Activated CD4-positive, alpha-beta T cell treated with anti-CD3 and anti-CD28 coated beads, Interleukin-2, amount 50 U/mL, for 4 hours (primary cell): Measurements from ENCODE around the gene PTK6.
A peak's percentile ranks its signal among the peaks of the same experiment; 100 is the strongest.
"Not testable (repeated sequence)": the region's sequence is repeated elsewhere in the genome, so short reads cannot be mapped to it uniquely, and the experiment has no call there.

ENCODE experiments used
- DNase-seq, 2 experiments: peaks; one replicate each; pipeline ENCODE4 v3.0.0-alpha.2; 2020

PTK6 gene

DNA sequence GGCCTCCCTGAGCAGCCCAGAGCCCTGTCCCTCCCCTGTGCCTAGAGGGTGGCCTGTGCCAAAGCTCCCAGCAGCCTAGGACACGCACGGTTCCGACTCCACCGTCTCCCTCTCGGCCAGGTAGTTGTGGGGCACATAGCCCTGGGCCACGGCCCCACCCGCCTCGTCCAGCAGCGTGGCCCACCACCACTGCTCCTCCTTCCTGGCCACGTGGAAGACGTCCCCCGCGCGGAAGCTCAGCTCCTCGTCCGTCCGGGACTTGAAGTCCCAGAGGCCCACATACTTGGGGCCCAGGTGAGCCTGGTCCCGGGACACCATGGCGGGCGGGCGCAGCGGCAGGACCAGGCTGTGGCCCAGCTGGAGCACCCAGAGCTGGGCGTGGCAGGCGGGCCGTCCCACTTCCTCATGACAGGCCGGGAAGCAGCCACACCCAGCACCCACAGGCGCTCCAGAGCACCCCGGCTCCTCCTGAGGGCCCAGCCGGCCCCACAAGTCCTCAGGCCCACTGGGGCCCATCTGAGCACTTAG, at the start of gene PTK6:
Gene PTK6, minus strand, starts transcription at position 380 of the 528 bp plus-strand sequence. Its CDS starts 62 bp downstream, at position 318.
- DNase-seq, result no peak

DNA sequence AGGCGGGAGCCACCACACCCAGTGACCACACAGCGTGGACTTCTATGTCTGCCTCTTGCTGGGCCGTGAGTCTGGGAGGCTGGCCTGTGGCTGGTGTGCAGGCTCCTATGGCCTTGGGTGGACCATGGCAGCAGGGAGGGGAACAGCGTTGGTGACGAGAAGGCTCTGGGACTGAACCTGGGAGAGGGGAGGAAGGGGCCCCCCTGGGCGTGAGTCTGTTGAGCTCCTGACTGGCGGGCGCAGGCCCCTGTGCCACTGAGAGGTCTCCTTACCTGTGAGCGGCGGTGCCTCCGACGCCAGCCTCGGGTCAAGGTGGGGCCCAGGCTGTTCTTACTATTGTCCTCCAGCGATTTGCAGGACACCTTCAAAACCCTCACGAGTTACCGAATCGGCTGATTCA, 49.6 kb upstream of the PTK6 start:
- no peak for DNase-seq

DNA sequence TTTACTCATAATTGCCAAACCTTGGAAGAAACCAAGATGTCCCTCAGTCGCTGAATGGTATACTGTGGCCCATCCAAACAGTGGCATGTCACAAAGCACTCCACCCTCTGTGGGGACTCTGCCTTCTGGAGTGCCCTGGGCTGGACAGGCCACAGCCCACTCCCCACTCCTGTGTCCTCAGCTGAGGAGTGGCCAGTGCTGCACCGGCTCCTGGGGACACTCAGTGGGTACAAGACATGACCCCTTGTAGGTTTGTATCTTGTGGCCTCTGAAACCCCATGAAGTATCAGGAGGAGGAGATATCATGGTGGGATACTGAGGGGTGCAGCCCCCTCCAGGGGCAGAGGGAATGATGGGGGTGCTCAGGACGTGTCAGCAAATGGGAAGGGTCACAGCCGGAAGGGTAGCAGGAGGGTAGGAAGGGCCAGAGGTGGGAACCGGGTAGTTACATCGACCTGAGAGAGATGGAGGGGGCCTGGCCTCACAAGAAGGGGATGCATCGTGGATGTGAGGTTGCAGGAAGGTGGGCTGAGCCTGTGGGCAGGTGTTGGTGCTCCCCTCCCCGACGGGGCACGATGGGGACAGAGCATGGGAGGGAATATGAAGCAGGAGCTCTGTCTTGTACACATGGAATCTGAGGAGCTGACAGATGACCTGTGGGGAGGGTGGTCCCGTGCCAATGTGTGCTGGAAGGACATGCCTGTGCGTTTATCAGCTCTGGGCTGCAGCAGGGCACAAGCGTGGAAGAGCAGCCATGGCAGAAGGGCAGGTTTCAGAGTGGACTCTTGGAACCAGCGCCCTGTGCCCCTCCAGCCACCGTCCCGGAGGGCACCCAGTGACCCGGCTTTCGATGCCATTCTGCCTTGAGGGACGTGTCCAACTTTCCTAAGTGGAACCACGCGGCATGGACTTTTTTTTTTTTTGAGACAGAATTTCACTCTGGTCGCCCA, 48.7 kb upstream of the PTK6 start:
- DNase-seq, result no peak

DNA sequence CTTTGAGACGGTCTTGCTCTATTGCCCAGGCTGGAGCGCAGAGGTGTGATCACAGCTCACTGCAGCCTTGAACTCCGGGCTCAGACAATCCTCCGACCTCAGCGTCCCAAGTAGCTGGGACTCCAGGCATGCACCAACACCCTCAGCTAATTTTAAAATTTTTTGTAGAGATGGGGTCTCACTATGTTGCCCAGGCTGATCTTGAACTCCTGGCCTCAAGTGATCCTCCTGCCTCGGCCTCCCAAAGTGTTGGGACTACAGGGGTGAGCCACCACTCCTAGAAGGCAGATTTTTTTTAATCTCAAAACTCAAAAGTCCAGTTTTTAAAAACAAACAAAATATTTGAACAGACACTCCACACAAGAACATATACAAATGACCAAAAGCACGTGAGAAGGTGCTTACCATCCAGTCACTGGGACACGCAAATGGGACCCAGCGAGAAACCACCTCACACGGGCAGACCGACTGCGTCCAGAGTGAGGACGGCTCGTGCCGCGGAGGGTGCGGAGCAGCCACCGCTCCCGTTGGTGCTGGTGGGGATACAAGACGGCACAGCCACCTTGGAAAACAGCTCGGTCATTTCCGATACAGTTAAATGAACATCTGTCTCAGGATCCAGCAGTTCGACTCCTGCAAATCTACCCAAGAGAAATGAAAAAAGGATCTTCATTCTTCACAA, 45.3 kb upstream of the PTK6 start:
- no peak for DNase-seq

DNA sequence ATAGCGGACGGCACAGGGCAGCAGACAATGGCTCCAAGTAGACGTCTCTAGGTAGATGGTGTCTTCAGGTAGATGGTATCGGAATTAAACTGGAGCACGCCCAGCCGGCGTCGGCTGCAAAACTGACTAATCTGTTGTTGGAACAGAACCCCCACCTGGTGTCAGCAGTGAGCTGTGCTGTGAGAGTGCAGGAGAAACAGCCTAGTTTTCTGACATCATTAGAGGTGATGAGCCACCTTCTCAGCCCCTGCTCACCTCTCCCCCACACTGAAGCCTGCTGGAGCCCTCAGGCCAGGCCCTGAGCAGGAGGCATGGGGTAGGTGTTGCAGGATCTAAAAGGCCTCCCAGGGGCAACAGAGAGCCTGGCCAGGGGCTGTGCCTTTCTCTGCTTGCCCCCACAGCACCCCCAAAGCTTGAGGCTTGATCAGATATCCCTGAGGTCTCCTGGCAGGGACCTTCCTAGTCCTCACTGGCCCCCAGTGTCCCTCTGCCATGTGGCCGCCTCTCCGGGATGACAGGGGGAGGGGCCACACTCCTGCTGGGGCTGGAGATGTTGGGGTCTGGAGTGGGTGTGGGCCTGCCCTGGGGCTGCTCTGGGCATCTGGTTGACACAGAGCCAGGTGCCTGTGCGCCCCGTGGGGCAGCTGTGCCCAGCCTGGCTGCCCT, 43.8 kb upstream of the PTK6 start:
- peak; percentile 77 for DNase-seq

DNA sequence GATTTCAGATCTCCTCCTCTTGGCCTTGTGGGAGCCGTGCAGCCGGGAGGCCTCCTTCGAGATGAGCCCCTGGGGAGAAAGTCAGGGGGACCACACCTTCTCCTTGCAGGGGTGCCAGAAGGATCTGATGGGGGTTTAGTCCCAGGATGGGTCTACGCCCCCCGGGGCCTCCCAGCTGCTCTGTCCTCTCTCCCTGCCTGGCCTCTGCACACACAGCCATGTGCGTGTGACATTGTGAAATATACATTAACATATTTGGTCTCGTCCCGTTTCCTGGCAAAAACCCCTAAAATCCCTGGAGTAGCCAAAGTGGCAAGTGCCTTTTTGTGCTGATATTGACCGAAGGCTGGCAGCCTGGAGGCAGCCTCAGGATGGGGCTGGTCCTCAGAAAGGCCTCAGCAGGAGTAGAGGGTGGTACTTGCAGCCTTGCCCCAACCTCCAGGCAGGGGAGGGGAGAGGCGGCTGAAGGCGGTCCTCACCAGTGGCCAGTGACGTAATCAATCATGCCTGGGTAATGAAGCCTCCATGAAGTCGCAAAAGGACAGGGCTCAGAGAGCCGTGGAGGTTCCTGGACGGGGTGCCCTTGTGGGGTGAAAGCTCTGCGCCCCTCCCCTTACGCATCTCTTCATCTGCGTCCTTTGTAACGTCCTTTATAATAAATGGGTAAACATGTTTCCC, 42.0 kb upstream of the PTK6 start:
- no peak for DNase-seq

DNA sequence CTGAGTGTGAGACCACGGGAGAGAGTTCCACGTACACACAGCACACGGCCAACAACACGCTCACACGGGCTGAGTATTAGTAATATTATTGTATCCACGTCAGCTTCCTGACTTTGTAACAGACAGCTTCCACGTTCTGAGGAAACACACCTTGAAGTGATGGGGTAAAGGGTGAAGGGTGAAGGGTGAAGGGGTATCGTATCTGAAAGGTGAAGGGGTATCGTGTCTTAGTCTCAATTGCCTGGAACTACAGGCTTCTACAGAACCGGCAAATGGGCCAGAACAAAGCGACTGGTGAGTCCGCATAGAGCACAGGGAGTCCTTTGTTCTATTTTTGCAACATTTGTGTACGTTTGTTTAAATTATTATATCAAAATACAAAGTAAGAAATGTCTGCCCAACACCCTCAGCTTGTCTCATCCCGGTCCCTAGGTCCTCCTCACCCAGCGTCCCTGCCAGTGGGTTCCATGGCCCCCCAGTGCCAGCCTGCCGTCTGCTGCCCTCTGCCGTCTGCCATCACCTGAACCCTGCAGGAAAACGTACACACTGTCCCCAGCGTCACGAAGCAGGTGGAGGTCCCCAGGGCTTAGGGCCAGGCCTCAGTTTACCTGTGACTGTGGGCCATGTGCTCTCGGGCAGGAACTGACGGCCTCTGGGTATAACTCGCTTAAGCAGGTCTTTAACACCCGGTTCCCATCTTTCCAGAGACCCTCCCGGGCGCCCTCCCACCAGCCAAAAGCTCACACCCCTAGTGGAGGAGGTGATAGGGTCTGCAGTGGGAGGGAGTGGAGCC, 41.2 kb upstream of the PTK6 start:
- no peak for DNase-seq

DNA sequence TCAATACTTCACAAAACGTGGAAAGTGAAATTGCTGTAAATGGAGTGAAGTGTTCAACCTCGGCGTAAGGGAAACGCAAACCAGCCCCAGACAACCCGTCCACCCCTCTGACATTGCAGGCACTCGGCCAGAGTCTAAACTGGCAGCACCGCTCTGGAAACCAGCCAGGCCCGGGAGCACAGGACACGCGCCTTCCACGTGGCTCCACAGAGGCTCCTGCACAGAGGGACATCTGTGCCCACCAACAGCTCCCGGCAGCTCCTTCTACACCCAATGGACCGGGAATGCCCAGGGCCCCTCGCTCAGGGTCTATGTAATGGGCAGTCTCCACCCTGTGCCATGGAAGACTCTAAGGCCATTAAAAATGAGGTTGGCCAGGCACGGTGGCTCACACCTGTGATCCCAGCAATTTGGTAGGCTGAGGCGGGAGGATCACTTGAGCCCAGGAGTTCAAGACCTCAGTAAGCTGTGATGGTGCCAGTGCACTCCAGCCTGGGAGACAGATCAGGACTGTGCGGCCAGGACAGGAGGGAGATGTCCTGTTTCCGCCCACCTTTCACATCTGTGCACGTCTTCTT, 40.2 kb upstream of the PTK6 start:
- no peak for DNase-seq

DNA sequence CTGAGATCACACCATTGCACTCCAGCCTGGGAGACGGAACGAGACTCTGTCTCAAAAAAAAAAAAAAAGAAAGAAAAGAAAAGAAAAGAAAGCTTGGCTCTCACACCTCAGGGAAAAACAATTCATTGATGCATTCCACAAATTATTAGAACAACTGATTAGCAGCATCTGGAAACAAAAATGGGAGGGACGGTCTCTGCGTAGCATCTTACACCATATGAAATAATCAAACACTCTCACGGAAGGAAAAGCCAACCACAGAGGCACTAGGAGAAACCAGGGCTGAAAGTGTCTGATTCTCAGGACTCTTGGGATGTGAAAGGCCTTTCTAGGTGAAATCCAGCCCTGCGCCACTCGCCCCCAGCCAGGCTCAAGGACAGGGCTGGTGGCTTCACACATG, 39.1 kb upstream of the PTK6 start:
- DNase-seq, result no peak

DNA sequence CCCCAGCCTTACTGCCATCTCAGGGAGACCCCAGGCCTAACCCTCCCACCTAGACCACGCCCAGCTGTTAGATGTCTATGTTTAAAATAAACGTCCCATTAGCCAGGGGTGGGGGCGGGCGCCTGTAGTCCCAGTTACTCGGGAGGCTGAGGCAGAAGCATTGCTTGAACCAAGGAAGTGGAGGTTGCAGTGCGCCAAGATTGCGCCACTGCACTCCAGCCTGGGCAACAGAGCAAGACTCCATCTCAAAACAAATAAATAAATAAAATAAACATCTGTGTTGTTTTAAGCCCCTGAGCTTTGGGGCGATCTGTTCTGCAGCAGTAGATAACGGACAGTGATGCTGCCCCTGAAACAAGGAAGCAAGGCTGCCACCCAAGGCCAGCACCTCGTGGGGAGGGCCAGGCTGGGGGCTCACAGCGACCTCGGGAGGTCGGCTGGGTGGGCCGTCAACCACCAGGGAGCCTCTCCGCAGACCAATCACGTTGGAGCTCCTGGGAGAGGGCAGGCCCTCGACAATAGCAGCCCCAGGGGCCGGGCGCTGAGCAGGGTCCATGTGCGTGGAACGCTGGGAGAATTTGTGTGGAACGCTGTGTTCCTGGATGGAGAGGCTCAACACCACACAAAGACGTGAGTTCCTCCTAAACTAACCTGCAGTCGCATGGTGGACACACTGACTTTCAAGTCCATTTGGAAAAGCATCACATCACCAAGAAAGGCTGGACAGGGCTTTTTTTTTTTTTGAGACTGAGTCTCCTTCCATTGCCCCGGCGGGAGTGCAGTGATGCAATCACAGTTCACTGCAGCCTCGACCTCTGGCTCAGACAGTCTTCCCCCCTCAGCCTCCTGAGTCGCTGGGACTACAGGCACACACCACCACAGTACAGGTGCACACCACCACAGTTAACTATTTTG, 37.9 kb upstream of the PTK6 start:
- DNase-seq, result no peak

DNA sequence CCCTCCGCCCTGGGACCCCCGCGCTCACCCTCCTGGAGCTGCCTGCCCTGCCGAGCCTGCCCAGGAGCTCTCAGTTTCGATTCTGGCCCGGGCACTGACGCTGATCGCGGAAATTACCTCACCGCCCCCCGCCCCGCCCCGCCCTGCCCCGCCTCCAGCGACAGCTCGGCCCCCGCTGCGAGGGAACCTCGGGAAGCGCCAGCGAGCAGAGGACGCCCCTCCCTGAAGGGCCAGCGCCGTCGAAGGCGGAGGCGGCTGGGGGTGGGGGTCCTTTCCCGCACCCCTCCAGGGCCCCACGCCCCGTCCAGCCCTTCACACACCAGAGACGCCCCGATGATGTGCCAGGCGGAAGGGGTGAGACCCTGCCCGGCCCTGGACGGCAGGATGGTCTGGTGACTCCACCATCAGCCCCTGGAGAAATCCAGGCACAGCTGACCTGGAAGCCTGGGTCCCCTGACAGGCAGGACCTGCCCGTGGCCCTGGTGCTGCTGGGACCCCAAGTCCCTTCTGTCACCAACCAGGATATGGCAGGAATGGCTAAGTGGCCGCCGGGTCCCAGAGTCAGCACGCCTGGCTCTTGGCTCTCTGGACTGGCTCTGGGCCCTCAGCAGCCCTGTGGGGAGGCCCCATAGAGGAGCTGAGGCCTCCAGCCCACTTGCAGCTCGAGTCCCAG, 37.1 kb upstream of the PTK6 start, which contains the start of gene HELZ2:
Gene HELZ2, minus strand, starts transcription at position 84 of the 673 bp plus-strand sequence. CDS start 1,854 bp downstream, outside the sequence.
- peak; percentile 71 to 72 for DNase-seq

DNA sequence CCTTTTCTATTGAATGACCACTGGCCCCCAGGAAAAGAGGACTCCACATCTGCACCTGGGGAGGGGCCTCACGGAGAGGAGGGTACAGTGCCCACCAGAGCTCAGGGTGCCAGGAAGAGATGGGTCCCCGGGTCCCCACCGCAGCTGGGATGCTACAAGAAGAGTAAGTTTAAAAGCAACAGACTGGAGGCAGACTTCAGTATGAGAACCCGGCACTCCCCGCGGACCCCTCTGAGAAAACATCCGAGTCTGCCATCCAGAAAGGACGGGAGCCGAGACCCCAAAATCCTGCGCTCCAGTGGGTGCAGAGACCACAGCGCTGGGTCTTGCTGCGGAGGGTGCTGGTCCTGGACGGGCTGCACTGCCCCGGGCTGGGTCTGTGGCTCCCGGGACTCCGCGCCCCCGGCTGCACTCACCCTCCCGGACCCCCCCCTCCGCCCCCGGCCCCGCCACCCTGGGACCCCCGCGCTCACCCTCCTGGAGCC, 36.5 kb upstream of the PTK6 start:
- no peak for DNase-seq

DNA sequence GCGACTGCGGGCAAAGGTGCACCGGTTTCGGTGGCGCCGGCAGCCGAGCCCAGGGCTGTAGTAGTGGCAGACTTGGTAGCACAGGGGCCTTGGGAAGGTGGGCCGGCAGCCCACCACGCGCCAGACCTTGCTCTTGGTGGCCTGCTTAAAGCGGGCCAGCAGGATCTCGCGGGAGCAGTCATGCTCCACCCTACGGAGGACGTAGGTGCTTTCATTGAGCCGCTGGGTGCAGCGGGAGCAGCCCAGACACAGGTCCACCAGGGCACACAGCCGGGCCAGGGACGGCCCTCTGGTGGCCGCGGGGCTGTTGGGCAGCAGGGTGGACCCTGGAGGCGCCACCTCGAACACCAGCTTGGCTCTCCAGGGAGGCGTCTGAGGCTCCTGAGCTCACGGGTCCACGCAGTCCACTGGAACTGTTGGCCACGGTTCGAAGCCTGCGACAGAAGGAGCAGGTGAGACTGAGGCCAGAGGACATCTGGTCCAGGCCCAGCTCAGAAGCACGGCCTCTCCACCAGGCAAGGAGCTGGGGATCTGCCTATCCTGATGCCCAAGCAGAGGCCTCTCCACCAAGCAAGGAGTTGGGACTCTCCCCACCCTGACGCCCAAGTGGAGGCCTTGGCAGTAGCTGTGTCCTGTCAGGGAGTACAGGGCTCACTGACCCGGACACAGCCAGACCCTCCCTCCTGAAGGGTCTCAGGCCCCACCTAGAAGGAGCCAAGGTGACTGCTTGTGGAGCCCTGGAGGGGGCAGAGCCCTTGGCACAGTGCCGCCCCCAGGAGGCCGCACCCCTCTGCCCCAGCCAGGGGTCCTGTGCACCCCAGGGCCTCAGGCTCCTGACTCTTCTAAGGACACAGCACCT, 35.8 kb upstream of the PTK6 start:
- DNase-seq, result no peak

DNA sequence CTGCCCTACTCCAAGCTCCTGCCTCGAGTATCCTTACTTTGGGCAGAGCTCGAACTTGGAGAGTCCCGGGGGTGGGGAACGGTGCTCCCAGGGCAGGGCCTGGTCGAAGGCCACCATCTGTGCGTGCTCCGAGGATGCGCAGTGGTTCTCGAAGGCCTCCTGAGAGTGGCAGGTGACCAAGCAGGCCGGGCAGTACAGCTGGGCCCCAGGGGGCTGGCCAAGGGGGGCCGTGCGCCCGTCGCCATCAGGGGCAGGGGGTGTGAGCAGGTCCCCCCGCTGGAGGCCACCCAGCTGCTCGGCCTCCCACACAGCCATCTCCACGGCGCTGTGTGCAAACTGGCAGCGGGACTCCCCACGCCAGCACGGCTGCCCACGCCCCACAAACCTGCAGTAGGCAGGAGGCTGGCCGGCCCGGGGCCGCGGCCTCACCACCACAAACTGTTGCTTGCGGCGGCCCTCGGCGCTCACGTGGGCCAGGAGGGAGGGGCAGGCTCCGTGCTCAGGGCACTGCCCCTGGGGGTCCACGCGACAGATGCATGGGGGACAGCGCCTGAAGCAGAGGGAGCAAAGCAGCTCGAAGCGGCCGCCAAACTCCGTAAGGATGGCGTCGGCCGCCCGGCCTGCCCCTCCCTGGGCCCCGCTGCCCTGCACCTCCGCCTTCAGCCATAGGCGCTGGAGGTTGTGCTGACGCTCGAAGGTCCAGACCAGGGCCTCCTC, 35.1 kb upstream of the PTK6 start:
- no peak for DNase-seq

DNA sequence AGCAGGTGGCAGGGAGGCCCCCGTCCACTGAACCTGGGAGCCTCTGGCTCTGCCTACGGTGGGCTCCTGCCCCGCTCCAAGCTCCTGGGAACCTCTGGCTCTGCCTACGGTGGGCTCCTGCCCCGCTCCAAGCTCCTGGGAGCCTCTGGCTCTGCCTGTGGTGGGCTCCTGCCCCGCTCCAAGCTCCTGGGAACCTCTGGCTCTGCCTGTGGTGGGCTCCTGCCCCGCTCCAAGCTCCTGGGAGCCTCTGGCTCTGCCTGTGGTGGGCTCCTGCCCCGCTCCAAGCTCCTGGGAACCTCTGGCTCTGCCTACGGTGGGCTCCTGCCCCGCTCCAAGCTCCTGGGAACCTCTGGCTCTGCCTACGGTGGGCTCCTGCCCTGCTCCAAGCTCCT, 33.9 kb upstream of the PTK6 start:
- DNase-seq, result not testable (repeated sequence)

DNA sequence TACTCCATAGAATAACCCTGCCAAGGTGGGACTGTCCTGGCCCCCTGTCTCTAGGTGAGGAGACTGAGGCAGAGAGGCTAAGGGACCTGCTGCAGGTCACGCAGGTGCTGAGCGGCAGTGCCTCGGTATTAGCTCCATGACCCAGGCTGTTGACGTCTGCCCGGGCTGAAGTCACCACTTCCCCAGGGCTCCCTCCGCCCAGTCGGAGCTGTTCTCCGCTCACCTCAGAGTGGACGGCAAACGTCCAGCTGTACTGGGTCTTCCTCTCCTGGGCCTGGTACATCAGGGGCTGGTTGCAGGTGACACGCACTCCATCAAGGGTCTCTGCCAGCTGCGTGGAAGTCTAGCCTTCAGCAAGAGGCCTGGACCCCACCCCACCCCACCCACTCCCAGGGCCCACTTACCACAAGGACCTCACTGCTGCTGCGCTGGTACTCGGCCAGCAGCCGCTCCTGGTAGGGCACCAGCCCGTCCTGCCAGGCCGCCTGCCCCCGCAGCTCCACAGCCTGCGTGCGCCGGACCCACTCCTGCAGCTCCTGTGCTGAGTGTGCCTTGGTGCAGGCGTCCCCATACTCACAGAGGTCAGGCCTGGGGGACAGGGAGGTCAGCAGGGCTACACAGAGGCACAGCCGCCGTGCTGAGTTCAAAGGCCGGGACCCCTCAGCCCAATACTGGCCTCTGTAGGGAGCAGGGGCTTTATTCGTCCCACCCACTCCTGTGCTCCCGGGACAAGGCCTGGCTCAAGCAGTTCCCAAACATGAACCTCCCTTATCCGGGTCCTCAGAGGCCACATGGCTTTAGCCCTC, 33.3 kb upstream of the PTK6 start:
- DNase-seq, result no peak
